ENCODE data around the gene PTCD1.

The PTCD1 gene, protein sequence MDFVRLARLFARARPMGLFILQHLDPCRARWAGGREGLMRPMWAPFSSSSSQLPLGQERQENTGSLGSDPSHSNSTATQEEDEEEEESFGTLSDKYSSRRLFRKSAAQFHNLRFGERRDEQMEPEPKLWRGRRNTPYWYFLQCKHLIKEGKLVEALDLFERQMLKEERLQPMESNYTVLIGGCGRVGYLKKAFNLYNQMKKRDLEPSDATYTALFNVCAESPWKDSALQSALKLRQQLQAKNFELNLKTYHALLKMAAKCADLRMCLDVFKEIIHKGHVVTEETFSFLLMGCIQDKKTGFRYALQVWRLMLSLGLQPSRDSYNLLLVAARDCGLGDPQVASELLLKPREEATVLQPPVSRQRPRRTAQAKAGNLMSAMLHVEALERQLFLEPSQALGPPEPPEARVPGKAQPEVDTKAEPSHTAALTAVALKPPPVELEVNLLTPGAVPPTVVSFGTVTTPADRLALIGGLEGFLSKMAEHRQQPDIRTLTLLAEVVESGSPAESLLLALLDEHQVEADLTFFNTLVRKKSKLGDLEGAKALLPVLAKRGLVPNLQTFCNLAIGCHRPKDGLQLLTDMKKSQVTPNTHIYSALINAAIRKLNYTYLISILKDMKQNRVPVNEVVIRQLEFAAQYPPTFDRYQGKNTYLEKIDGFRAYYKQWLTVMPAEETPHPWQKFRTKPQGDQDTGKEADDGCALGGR

DNA sequence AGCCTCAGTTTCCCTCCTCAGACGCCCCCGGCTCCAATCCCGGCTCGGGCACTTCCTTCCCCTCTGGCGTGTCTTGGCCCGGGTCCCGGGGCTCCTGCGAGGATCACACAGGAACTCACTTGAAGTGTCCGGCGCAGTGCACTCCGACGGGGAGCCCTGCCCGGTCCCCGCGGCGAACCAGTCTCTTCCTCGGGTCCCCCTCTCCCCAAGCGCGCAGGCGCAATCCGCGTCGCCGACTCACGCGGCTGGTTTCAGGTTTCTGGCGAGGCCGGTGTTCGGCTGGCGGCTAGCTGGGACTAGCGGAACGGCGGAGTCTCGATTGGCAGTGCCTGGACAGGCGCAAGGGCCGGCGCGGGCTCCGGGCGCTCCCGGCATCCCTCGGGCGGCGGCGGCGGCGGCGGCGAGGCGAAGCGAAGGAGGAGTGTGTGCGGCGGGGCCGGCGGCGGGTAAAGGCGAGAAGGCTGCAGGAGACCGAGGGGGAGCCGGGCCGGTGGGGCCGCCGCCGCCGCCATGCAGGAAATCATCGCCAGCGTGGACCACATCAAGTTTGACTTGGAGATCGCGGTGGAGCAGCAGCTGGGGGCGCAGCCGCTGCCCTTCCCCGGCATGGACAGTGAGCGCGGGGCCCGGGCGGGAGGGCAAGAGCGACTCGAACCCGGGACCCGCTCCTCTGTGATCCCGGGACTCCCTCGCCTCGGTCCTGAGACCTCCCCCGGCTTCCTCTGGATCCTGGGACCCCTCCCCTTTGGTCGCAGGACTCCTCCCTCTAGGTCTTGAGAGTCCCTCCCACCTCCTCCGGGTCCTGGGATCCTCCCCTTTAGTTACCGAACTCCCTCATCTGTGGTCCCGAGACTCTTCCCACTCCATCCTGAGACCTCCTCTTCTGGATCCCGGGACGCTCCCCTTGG lies at the start of gene PTCD1, which contains the start of gene CPSF4:
Gene PTCD1 (minus strand): TSS at position 226 of the 908 bp plus-strand sequence. CDS start 3,556 bp downstream, outside the sequence.
Gene CPSF4 (plus strand): TSS at position 371 of the 908 bp plus-strand sequence. CDS start 140 bp downstream, at position 511.
- H3K4me3 ChIP-seq (ENCODE audit: low read length): peak within 1 kb of the TSS; percentile 81
- no peak for TF ChIP-seq ZNF274 (IDR thresholded peaks at IDR 0.05; ENCODE audit: low read depth, low read length)

DNA sequence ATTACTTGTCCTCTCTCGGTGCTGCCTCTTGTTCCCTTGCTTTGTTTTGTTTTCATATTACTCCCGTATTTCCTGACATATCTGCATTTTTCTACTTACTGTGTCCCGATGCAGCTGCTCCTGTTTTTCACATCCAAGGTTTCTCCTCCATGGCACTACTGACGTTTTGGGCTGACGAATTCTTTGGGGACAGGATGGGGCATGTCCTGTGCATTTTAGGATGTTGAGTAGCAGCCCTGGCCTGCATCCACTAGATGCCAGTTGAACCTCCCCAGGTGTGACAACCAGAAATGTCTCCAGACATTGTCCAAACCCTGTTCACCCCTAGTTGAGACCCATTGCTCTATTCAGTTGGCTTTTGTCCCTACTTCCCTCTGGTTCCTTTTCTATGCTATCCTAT lies 46.5 kb upstream of the PTCD1 start:
- TF ChIP-seq ZNF274 (IDR thresholded peaks at IDR 0.05; ENCODE audit: low read depth, low read length): no peak
- H3K4me3 ChIP-seq (ENCODE audit: low read length): no peak overlapping the region

DNA sequence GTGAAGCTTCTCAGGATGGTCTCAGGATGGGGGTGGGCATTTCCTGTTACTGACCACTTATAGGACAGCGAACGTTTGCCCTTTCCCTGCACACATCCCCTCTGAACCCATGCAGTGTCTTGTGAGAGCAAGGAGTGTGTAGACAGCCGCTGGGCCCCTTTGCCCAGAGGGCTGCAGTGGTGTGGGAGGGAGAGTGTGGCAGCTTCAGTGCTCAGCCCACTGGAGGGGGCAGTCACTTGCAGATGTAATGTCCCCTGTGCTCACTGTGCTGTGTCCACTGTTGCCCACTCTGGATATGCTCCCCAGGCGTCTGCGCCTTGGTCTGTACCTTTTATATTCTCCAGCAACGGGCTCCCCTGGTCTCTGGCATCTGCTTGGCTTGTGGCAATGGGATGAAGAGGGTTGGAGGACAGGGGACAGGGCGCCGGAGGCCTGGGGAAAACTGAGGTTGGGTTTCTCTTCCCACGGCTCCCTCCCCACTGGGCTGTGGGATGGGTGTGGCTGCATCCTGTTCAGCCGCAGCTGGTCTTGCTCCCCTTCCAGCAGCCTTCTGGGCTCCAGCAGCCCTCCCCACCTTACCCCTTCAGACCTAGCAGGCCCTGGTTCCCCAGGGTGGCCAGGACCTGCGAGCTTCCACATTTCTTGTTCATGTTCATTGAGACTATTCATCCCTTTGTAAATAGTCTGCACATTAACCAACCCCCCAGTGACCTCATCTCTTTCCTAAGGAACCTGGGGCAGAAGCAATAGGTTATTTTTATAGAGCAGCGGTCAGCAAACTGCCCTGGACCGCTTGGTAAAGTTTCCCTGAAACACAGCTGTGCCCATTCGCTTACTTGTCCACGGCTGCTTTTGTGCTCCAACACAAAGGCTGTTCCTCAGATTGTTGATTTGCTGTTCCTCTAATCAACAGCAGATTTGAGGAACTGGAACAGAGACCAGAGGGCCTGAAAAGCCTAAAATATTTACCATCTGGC lies 40.2 kb upstream of the PTCD1 start:
- no peak overlapping the region for H3K4me3 ChIP-seq (ENCODE audit: low read length)
- no peak for TF ChIP-seq ZNF274 (IDR thresholded peaks at IDR 0.05; ENCODE audit: low read depth, low read length)

DNA sequence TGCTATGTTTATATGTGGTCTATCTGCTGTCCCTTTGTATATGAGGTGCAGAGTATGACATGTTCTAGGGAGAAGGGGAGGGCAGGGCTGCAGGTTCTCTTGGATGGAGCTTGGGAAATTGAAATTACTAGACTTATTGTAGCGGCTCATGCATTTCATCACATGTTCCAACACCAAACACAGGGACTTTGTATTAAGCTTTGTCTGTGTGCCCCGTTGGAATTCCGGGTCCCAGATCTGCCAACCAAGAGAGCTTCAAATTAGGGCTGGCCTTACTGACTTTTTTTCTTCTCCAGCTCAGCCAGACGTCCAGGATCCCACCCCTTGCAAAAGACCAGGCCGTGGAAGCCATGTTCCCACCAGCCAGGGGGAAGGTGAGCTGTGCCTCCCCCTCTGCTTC lies 37.5 kb upstream of the PTCD1 start:
- no peak overlapping the region for H3K4me3 ChIP-seq (ENCODE audit: low read length)
- no peak for TF ChIP-seq ZNF274 (IDR thresholded peaks at IDR 0.05; ENCODE audit: low read depth, low read length)

DNA sequence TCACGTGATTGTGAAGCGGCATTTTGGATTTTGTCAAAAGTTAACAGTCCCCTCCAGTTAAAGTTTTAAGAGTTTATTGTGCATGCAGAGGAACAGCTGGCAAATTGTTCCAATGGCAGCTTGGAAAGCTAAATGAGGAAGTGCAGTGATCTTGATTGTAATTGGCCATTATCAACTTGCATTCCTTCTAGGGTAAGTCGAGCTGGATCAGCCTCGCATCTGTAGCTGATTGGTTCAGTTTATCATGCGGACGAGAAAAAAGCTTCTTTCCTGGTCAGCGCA lies 34.7 kb upstream of the PTCD1 start:
- peak overlapping the region; percentile 72 for H3K4me3 ChIP-seq (ENCODE audit: low read length)
- no peak for TF ChIP-seq ZNF274 (IDR thresholded peaks at IDR 0.05; ENCODE audit: low read depth, low read length)

DNA sequence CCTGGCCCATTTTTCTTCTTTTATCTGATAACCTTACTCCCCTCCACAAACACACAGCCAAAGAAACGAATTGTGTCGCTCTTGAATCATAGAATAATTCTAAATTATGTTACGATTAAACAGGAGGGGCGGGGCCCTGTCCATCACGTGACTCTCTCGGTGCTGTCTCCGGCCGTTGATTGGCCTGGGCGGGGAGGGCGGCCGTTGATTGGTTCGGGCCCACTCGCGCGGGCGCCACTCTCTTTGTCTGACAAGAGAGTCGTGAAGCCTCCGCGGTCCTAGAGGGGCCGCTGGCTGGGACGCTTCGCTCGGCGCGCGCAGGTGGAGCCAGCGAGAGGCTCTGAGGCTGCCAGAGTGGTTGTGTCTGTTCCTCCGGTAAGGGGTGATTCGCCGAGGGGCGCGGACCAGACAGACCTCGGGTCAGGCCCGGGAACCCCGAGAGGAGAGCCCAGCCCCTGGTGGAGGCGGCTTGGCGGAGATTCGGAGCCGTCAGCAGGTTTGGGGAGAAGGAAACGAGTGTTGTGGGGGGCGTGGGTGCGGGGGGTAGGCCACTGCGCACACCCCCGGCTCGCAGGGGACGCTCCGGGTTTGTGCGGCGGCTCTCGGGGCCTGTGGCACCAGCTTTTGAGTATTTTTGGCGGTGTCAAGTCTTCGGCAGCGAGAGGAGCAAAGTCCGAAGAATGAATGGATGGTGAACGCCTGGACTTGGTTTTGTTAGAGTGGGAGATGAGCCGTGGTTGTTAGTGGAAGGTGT lies 34.1 kb upstream of the PTCD1 start, which contains the start of gene ZNF789:
Gene ZNF789 (plus strand): TSS at position 330 of the 754 bp plus-strand sequence. CDS start 3,567 bp downstream, outside the sequence.
- TF ChIP-seq ZNF274 (IDR thresholded peaks at IDR 0.05; ENCODE audit: low read depth, low read length): no peak
- peak within 1 kb of the TSS; percentile 78 for H3K4me3 ChIP-seq (ENCODE audit: low read length)

DNA sequence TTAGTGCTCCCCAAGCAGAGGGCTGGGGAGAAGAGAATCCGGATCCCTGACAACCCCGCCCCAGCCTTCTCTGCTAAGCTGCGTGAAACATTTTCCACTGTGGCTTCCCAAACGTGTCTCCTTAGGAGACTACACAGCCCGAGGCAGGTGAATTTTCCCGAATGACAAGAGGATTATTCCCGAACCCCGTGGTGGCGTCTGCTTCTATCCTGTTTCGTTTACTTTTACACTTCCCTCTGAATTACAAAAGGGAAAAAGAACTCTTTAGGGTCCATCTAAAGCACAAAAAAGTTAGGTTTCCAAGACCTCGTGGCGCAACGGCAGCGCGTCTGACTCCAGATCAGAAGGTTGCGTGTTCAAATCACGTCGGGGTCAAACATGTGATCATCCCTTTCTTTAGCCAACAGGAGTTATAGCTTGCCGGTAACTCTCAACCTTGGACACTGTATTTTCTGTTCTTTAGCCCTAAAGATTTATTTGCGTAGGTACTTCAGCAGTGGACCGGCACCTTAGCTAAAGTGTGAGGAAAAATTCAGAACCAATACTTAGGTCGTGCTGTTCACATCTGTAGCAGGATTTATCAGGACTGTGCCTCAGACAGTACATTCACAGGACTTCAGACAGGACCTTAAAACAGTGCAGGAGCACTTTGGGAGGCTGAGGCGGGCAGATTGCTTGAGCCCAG lies 30.9 kb upstream of the PTCD1 start:
- no peak for TF ChIP-seq ZNF274 (IDR thresholded peaks at IDR 0.05; ENCODE audit: low read depth, low read length)
- H3K4me3 ChIP-seq (ENCODE audit: low read length): no peak overlapping the region

DNA sequence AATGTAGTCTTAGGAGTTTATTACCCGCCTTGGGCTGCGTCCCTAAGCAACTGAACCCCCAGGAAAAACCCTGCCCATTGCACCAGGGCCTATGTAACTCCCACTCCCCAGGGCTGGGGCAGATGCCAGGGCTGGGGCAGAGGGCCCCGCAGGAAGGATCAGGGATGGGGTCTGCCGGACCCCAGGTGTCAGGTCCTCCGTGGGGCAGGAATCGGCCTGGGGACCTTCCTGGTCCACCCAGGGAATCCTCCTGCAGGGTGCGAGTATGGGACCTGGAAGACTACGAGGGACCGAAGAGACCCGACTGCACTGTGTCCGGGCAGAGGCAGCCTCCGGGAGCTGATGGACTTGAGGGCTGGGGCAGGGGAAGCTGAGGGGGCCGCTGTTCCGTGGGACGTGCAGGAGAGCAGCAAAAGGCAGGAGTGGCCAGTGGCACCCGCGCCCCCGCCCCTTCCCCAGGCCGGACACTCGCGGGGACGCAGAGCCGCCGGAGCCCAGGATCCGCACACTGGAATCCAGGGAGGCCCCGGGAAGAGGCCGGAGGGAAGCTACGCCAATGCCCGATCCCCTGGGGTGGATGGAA lies 29.8 kb upstream of the PTCD1 start:
- TF ChIP-seq ZNF274 (IDR thresholded peaks at IDR 0.05; ENCODE audit: low read depth, low read length): no peak
- no peak overlapping the region for H3K4me3 ChIP-seq (ENCODE audit: low read length)

DNA sequence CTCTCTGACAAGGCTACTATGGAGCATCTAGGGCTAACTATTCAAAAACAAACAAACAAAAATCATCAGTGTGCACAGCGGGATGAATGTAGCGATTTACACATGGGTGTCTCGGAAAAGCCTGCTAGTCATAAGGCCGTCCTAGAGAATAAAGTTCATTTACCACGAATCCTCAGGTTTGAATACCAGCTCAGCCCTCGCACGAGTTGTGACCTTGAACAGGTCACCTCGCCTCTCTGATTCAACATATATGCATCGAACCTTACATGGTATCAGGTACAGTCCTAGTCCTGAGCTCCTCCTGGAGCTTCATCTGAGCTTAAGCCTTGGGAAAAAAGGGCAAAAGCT lies 26.8 kb upstream of the PTCD1 start:
- TF ChIP-seq ZNF274 (IDR thresholded peaks at IDR 0.05; ENCODE audit: low read depth, low read length): no peak
- peak overlapping the region; percentile 97 for H3K4me3 ChIP-seq (ENCODE audit: low read length)

DNA sequence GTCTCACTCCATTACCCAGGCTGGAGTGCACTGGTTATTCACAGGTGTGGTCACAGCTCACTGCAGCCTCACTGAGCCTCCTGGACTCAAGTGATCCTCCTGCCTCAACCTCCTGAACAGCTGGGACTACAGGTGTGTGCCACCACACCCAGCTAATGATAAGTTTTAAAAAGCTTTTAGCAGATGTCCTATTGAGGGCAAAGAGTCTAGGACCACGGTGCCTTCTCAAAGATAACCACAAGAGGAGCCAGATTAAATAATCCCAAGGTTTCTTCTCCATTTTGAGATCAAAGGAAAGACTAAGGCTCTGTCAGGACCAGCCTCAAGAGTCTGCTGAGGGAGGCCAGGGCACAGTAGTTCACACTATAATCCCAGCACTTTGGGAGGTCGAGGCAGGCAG lies 22.6 kb upstream of the PTCD1 start:
- TF ChIP-seq ZNF274 (IDR thresholded peaks at IDR 0.05; ENCODE audit: low read depth, low read length): no peak
- no peak overlapping the region for H3K4me3 ChIP-seq (ENCODE audit: low read length)

DNA sequence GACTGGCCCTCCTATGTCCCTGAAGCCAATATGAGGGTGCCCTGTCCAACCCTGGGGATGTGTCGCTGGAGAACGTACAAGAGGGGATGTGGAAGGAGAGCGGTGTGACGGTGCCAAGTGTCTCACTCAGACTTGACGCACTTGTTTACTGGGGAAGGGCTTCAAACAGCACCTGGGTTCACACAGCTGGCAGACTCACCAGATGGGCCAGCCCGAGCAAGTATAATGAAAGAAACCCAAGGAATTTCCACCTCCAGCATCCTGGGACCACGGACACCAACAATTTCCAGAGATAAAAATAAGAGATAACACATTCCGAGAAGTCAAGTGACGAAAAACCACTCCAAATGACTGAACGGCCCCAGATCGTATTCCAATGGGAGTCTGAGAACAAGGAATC lies 22.1 kb upstream of the PTCD1 start:
- no peak for TF ChIP-seq ZNF274 (IDR thresholded peaks at IDR 0.05; ENCODE audit: low read depth, low read length)
- H3K4me3 ChIP-seq (ENCODE audit: low read length): no peak overlapping the region

DNA sequence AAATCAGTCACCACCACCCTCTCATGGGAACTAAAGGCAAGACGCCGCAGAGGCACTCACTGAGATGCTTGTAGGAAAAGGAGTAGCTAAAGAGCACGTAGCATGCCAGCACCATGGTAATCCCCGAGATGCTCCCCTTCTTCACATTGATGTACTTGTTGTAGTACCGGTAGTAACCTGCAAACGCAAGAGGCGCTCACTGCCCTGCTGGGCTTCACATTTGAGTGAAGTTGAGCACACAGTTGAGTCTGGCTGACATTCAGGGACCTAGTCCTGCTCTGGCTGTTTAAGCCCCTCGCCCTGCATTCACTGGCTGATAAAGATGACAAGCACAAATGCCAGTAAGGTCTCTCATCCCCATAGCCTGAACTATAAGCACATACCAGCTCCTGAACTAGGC lies 20.5 kb upstream of the PTCD1 start:
- no peak overlapping the region for H3K4me3 ChIP-seq (ENCODE audit: low read length)
- no peak for TF ChIP-seq ZNF274 (IDR thresholded peaks at IDR 0.05; ENCODE audit: low read depth, low read length)

Data from GM08714 (cell line).